Ascending aorta (tissue), 2 donors: Measurements from ENCODE around the gene C17orf58. TPM values are rescaled to one million over a fixed set of nuclear protein-coding genes. Genes with fewer than 3 reads are reported as not detected.
"Not testable (repeated sequence)": the region's sequence is repeated elsewhere in the genome, so short reads cannot be mapped to it uniquely, and the experiment has no call there.

Experiments used
- DNase-seq, 2 donors: peaks; one replicate each; pipeline ENCODE4 v3.0.0-alpha.2; 2019; ENCODE audit warnings: low spot score in 2 of 2
- H3K27ac ChIP-seq, 2 donors: fragments of 200-600 bp; sonication (generic); one replicate each; pipeline ENCODE4 v1.5.1; 2016 to 2017; ENCODE audit warnings: mild to moderate bottlenecking in 1 of 2
- H3K27me3 ChIP-seq: fragments of 200-600 bp; sonication (generic); one replicate; pipeline ENCODE4 v1.5.1; 2017
- H3K36me3 ChIP-seq, 2 donors: fragments of 200-600 bp; sonication (generic); one replicate each; pipeline ENCODE4 v1.5.1; 2016
- H3K4me1 ChIP-seq, 2 donors: fragments of 200-600 bp; sonication (generic); one replicate each; pipeline ENCODE4 v1.5.1; 2016 to 2017; ENCODE audit warnings: mild to moderate bottlenecking in 1 of 2
- H3K4me3 ChIP-seq, 2 donors: fragments of 200-600 bp; sonication (generic); one replicate each; pipeline ENCODE4 v1.5.1; 2016 to 2017; ENCODE audit warnings: mild to moderate bottlenecking in 1 of 2
- H3K9me3 ChIP-seq, 2 donors: fragments of 200-600 bp; sonication (generic); one replicate each; pipeline ENCODE4 v1.5.1; 2016
- intact Hi-C: fragments of 100-400 bp; cut with DNase I; formaldehyde crosslinking; loops from one replicate; pipeline ENCODE4 v1.15.1; 2023
- total RNA-seq: library from RNA; depleted of rRNA; stranded (reverse); fragments of >200 nt; gene quantifications from one replicate; pipeline ENCODE4 v1.1.0, GENCODE V29; 2016
- TF ChIP-seq, protein P1 (sequence below), 3 experiments: fragments of 200-600 bp in 2 of 3; fragments of 450-650 bp in 1 of 3; sonication (generic) in 2 of 3; IDR thresholded peaks; one replicate each; pipeline ENCODE4 v1.5.1; 2016 to 2019; ENCODE audit warnings: antibody characterized with exemption in 3 of 3, mild to moderate bottlenecking in 1 of 3, moderate library complexity in 1 of 3

The C17orf58 gene
- total RNA-seq, 1 donor from 2014 or later, result 3.2 TPM

DNA sequence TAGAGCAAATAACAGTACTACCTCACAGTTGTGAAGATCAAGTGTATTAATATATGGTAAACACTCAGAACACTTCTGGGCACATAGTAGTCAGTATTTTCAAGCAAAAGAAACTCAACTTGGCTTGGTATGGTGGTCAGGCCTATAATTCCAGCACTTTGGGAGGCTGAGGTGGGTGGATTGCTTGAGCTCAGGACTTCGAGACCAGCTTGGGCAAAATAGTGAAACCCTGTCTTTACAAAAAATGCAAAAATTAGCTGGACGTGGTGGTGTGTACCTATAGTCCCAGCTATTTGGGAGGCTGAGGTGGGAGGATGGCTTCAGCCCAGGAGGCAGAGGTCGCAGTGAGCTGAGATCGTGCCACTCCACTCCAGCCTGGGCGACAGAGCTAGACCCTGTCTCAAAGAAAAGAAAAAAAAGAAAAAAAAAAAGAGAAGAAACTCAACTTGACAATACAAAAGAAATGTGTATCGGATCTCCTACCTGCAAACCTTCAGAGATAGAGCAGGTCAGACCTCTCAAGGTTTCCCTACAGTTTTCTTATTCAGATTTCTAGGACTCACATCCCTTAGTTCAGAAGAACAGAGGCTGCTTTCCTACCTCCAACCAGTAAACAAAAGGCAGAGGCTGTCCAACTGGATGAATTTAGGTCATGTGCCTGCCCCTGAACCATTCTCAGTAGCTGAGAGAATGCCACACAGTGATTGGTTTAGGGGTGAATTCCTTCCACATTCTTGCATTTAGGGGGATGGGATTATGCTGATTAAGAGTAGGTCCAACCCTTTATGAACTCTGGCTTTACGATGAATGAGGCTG, 37.6 kb upstream of the C17orf58 start:
- intact Hi-C loops, result loop anchor here (10.0 kb wide), 1 partner anchor 421 kb away; the partner anchor contains the start of gene WIPI1

DNA sequence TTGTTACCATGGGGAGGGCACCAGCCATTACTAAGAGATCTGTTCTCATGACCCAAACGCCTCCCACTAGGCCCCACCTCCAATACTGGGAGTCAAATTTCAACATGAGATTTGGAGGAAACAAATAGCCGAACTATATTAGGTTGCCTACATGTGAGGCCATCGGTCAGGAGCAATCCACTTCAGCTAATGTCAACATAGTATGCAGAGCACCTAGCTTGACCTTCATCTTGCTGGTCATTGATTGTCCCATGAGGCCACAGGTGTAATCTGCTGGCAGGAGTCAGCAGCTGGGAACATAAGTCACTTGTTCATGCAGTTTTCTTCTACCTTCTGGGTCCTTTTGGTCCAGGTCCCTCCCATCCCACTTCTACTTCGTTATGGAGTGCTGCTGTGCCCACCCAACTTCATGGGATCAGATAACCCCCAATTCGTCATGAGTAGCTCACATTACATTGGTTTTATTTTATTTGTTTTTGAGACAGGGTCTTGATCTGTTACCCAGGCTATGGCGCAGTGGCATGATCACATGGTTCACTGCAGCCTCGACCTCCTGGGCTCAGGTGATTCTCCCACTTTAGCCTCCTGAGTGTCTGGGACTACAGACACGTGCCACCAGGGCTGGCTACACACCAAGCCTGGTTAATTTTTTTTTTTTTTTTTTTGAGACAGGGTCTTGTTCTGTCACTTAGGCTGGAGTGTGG, 33.4 kb upstream of the C17orf58 start:
- TF ChIP-seq, protein P1, sequence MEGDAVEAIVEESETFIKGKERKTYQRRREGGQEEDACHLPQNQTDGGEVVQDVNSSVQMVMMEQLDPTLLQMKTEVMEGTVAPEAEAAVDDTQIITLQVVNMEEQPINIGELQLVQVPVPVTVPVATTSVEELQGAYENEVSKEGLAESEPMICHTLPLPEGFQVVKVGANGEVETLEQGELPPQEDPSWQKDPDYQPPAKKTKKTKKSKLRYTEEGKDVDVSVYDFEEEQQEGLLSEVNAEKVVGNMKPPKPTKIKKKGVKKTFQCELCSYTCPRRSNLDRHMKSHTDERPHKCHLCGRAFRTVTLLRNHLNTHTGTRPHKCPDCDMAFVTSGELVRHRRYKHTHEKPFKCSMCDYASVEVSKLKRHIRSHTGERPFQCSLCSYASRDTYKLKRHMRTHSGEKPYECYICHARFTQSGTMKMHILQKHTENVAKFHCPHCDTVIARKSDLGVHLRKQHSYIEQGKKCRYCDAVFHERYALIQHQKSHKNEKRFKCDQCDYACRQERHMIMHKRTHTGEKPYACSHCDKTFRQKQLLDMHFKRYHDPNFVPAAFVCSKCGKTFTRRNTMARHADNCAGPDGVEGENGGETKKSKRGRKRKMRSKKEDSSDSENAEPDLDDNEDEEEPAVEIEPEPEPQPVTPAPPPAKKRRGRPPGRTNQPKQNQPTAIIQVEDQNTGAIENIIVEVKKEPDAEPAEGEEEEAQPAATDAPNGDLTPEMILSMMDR (IDR thresholded peaks at IDR 0.05), result no peak
- intact Hi-C loops, result loop anchor here (10.0 kb wide), 1 partner anchor 425 kb away; the partner anchor contains the start of gene WIPI1
- Histone ChIP-seq H3K4me1 (peaks cover 0 to under 1% of the 10 kb centered on the region in 2 donors), H3K9me3 (no peaks in the 10 kb centered on the region), H3K27me3 (no peaks in the 10 kb centered on the region), H3K27ac (no peak overlapping the region), H3K4me3 (no peak overlapping the region), H3K36me3 (no peaks in the 10 kb centered on the region)
- DNase-seq, result no peak

More for the DNA sequence above, 37.6 kb upstream of the C17orf58 start:
- Histone ChIP-seq H3K4me1 (peaks cover 0 to 7% of the 10 kb centered on the region in 2 donors), H3K4me3 (no peak overlapping the region), H3K27ac (no peak overlapping the region), H3K36me3 (peaks cover 4 to 13% of the 10 kb centered on the region in 2 donors), H3K9me3 (no peaks in the 10 kb centered on the region), H3K27me3 (no peaks in the 10 kb centered on the region)
- TF ChIP-seq, protein P1 (IDR thresholded peaks at IDR 0.05), result no peak
- no peak for DNase-seq

DNA sequence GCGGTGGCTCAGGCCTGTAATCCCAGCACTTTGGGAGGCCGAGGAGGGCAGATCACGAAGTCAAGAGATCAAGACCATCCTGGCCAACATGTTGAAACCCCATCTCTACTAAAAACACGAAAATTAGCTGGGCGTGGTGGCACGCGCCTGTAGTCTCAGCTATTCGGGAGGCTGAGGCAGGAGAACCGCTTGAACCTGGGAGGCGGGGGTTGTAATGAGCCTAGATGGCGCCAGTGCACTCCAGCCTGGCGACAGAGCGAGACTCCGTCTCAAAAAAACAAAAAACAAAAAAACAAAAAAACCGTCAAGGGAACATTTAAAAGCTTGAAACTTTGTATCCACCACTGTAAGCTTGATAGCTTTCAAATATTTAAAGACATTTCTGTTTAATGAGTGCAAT, 26.3 kb upstream of the C17orf58 start:
- not testable (repeated sequence) for H3K9me3 ChIP-seq

DNA sequence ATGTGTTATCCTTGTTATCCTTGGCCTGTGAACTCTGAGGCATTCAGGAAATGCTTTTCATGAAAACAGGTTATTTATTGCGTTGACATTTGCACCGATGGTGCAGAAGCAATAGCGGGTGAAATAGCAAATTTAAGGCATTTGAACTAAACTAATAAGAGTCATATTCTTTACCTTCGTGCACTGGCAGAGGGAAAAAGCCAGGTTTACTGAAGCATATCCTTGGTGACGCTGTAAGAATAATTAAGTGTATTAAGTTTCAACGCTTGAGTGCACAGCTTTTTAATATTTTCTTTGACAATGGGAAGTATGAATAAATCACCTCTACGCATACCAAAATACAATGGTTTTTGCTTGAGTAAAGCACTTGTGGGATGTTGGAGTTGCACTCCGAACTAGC, 25.7 kb upstream of the C17orf58 start:
- Histone ChIP-seq H3K4me1 (peaks cover 0 to 3% of the 10 kb centered on the region in 2 donors), H3K27me3 (no peaks in the 10 kb centered on the region), H3K36me3 (no peaks in the 10 kb centered on the region), H3K4me3 (no peak overlapping the region), H3K9me3 (no peaks in the 10 kb centered on the region), H3K27ac (no peak overlapping the region)
- TF ChIP-seq, protein P1 (IDR thresholded peaks at IDR 0.05), result no peak
- no peak for DNase-seq
- intact Hi-C loops, result no loop called here

More for the DNA sequence above, 26.3 kb upstream of the C17orf58 start:
- H3K36me3 ChIP-seq, intact Hi-C loops, H3K4me1 ChIP-seq, H3K27ac ChIP-seq, DNase-seq, H3K27me3 ChIP-seq, H3K4me3 ChIP-seq: not testable (repeated sequence)

DNA sequence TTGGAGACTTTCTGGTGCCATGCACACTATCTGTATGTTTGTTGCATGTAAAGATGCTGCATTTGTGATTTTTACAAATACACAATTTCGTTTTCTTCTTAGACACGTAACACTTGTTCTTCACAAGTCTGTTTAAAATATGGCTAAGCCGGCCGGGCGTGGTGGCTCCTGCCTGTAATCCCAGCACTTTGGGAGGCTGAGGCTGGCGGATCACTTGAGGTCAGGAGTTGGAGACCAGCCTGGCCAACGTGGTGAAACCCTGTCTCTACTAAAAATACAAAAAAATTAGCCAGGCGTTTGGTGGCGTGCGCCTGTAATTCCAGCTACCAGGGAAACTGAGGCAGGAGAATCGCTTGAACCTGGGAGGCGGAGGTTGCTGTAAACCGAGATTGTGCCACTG, 24.5 kb upstream of the C17orf58 start:
- not testable (repeated sequence) for H3K9me3 ChIP-seq, H3K36me3 ChIP-seq, H3K4me1 ChIP-seq, DNase-seq, H3K27me3 ChIP-seq
- H3K27ac ChIP-seq, result peak overlapping the region; percentile 79 to 87
- H3K4me3 ChIP-seq, result peak overlapping the region; percentile 55 to 74
- intact Hi-C loops, result loop anchor here (1.0 kb wide), 3 partner anchors 15 to 1307 kb away; partner anchors contain the start of genes ABCA5 and KPNA2

DNA sequence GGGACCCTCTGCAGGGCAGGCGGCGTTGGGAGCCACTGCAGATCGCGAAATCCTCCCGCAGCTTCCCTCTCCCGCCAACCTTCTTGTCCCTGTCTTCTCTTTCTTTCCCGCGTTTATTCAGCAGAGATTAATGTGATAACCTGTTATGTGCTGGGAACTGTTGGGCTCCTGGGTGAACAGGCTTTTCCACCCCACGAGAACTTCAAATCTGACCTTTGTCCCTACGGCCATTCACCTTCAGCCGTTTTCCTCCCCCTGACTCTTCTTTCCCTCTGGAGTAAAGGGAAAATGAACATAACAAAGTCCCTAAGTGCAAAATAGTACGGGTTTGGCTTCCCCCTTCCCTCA, 24.1 kb upstream of the C17orf58 start:
- peaks cover 0 to 3% of the 10 kb centered on the region in 2 donors for H3K4me1 ChIP-seq
- TF ChIP-seq, protein P1 (IDR thresholded peaks at IDR 0.05), result no peak
- no peaks in the 10 kb centered on the region for H3K27me3 ChIP-seq
- H3K27ac ChIP-seq, result peak overlapping the region; percentile 79 to 87
- no peak for DNase-seq
- H3K36me3 ChIP-seq, result no peaks in the 10 kb centered on the region
- intact Hi-C loops, result loop anchor here (1.0 kb wide), 3 partner anchors 15 to 1307 kb away; partner anchors contain the start of genes ABCA5 and KPNA2
- peak overlapping the region; percentile 55 to 74 for H3K4me3 ChIP-seq
- no peaks in the 10 kb centered on the region for H3K9me3 ChIP-seq
